DOHH2 (cell line): Measurements from ENCODE around the gene KIF5C.

ENCODE experiments used
- H3F3A ChIP-seq: fragments of 200-600 bp; sonication (generic), shearing (Covaris generic); 2 replicates; pipeline ENCODE4 v1.6.0; 2016; ENCODE audit warnings: antibody characterized with exemption, mild to moderate bottlenecking; ENCODE audit not compliant: control insufficient read depth, insufficient read depth
- H3K27ac ChIP-seq: fragments of 200-600 bp; sonication (generic); 2 replicates; pipeline ENCODE4 v1.5.1; 2014; ENCODE audit warnings: low read depth, mild to moderate bottlenecking, low read length, moderate library complexity
- H3K27me3 ChIP-seq: fragments of 200-600 bp; sonication (generic); 2 replicates; pipeline ENCODE4 v1.6.1; 2014; ENCODE audit warnings: mild to moderate bottlenecking, low read length, mixed read lengths; ENCODE audit not compliant: control insufficient read depth
- H3K36me3 ChIP-seq: fragments of 200-600 bp; sonication (generic); 2 replicates; pipeline ENCODE4 v1.6.1; 2014; ENCODE audit warnings: mild to moderate bottlenecking, low read length, moderate library complexity, mixed read lengths; ENCODE audit not compliant: control insufficient read depth
- H3K4me1 ChIP-seq: fragments of 200-600 bp; sonication (generic); 2 replicates; pipeline ENCODE4 v1.6.1; 2014; ENCODE audit warnings: mild to moderate bottlenecking, low read length, mixed read lengths; ENCODE audit not compliant: control insufficient read depth
- H3K4me2 ChIP-seq: fragments of 200-600 bp; sonication (generic); 2 replicates; pipeline ENCODE4 v1.6.0; 2014; ENCODE audit warnings: mild to moderate bottlenecking, low read length, moderate library complexity
- H3K4me3 ChIP-seq: fragments of 200-600 bp; sonication (generic); 2 replicates; pipeline ENCODE4 v1.5.1; 2014; ENCODE audit warnings: mild to moderate bottlenecking, low read length, mixed read lengths
- H3K79me2 ChIP-seq: fragments of 200-600 bp; sonication (generic); 2 replicates; pipeline ENCODE4 v1.6.1; 2014; ENCODE audit warnings: mild to moderate bottlenecking, low read length, mixed read lengths; ENCODE audit not compliant: control insufficient read depth
- H3K9me2 ChIP-seq: fragments of 200-600 bp; sonication (generic); replicated peaks from 2 replicates; pipeline ENCODE4 v1.6.1; 2014; ENCODE audit warnings: mild to moderate bottlenecking, low read length, mixed read lengths; ENCODE audit not compliant: control insufficient read depth
- H3K9me3 ChIP-seq: fragments of 200-600 bp; sonication (generic); 2 replicates; pipeline ENCODE4 v1.6.1; 2014; ENCODE audit warnings: antibody characterized with exemption, low read length, mixed read lengths; ENCODE audit not compliant: control insufficient read depth, insufficient read depth
- H4K20me1 ChIP-seq: fragments of 200-600 bp; sonication (generic); 2 replicates; pipeline ENCODE4 v1.6.0; 2014; ENCODE audit warnings: low read depth, mild to moderate bottlenecking, antibody characterized with exemption, low read length, moderate library complexity; ENCODE audit not compliant: control insufficient read depth, insufficient read depth
- EZH2phosphoT487 ChIP-seq: fragments of 200-600 bp; sonication (generic); IDR thresholded peaks from 2 replicates; pipeline ENCODE4 v1.6.1; 2017; ENCODE audit warnings: borderline replicate concordance, mild to moderate bottlenecking, antibody characterized with exemption, low read length, moderate library complexity, mixed read lengths
- TF ChIP-seq, protein P1 (sequence below): fragments of 200-600 bp; sonication (generic); IDR thresholded peaks from one replicate; pipeline ENCODE4 v1.5.1; 2014; ENCODE audit warnings: antibody characterized with exemption, mild to moderate bottlenecking, low read depth, low read length; ENCODE audit not compliant: poor library complexity, severe bottlenecking

KIF5C gene

GRCh38 chr2:148903979-148904378 is 29.0 kb downstream of the KIF5C start:
- Histone ChIP-seq H3K79me2 (no peaks in the 10 kb centered on the region), H3F3A (no peaks in the 10 kb centered on the region; the same call in 1 of the 2 replicates)
- TF ChIP-seq, protein P1, sequence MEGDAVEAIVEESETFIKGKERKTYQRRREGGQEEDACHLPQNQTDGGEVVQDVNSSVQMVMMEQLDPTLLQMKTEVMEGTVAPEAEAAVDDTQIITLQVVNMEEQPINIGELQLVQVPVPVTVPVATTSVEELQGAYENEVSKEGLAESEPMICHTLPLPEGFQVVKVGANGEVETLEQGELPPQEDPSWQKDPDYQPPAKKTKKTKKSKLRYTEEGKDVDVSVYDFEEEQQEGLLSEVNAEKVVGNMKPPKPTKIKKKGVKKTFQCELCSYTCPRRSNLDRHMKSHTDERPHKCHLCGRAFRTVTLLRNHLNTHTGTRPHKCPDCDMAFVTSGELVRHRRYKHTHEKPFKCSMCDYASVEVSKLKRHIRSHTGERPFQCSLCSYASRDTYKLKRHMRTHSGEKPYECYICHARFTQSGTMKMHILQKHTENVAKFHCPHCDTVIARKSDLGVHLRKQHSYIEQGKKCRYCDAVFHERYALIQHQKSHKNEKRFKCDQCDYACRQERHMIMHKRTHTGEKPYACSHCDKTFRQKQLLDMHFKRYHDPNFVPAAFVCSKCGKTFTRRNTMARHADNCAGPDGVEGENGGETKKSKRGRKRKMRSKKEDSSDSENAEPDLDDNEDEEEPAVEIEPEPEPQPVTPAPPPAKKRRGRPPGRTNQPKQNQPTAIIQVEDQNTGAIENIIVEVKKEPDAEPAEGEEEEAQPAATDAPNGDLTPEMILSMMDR = no peak
- no peak for TF ChIP-seq EZH2phosphoT487

GRCh38 chr2:148906124-148906523 is 31.1 kb downstream of the KIF5C start:
- H3K79me2 ChIP-seq = no peaks in the 10 kb centered on the region
- H3K4me1 ChIP-seq = peaks cover 24% of the 10 kb centered on the region
- no peaks in the 10 kb centered on the region for H3K27me3 ChIP-seq
- no peak overlapping the region for H3K4me3 ChIP-seq
- H4K20me1 ChIP-seq = no peaks in the 10 kb centered on the region
- H3K9me3 ChIP-seq = no peaks in the 10 kb centered on the region; the same call in 1 of the 2 replicates
- no peaks in the 10 kb centered on the region for H3K36me3 ChIP-seq
- H3K4me2 ChIP-seq = no peak overlapping the region
- no peak for TF ChIP-seq EZH2phosphoT487
- no peaks in the 10 kb centered on the region; the same call in 1 of the 2 replicates for H3F3A ChIP-seq
- no peak overlapping the region for H3K27ac ChIP-seq
- H3K9me2 ChIP-seq = no peaks in the 10 kb centered on the region

More at GRCh38 chr2:148903979-148904378, 29.0 kb downstream of the KIF5C start:
- Histone ChIP-seq H3K9me3 (no peaks in the 10 kb centered on the region; the same call in 1 of the 2 replicates), H3K4me3 (no peak overlapping the region), H3K27me3 (no peaks in the 10 kb centered on the region), H3K9me2 (no peaks in the 10 kb centered on the region), H4K20me1 (no peaks in the 10 kb centered on the region), H3K27ac (no peak overlapping the region), H3K4me2 (no peak overlapping the region), H3K36me3 (no peaks in the 10 kb centered on the region), H3K4me1 (peaks cover 35% of the 10 kb centered on the region)

GRCh38 chr2:148907085-148907785 is 32.2 kb downstream of the KIF5C start:
- TF ChIP-seq, protein P1 = no peak
- no peak for TF ChIP-seq EZH2phosphoT487
- H3K4me2 ChIP-seq = peak overlapping the region; percentile 52
- no peaks in the 10 kb centered on the region for H3K9me2 ChIP-seq

DNA sequence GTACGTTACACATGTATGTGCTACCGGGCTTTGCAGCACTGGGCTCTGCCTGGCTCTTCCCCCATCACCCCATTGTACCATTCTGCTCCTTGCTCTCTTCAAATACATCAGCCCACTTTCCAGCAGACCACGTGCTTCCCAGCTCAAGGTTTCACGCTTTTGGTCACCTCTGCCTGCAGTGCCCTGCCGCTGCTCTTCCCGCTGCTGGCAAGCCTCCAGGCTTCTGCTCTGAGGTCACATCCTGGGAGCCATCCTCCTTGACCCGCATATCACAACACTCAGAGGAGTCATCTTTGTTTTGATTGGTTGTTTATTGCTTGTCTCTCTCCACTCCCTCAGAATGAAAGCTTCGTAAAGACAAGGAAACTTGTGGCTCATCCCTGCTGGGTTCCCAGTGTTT is 34.1 kb downstream of the KIF5C start:
- H3K4me3 ChIP-seq = no peak overlapping the region
- H4K20me1 ChIP-seq = no peaks in the 10 kb centered on the region
- no peaks in the 10 kb centered on the region; the same call in 1 of the 2 replicates for H3K9me3 ChIP-seq
- no peaks in the 10 kb centered on the region for H3K79me2 ChIP-seq
- no peak overlapping the region for H3K4me2 ChIP-seq
- no peaks in the 10 kb centered on the region for H3K36me3 ChIP-seq
- TF ChIP-seq EZH2phosphoT487 = no peak
- TF ChIP-seq, protein P1 = no peak
- no peaks in the 10 kb centered on the region for H3K9me2 ChIP-seq
- no peak overlapping the region for H3K27ac ChIP-seq
- peaks cover 18% of the 10 kb centered on the region for H3K4me1 ChIP-seq
- no peaks in the 10 kb centered on the region; the same call in 1 of the 2 replicates for H3F3A ChIP-seq
- H3K27me3 ChIP-seq = no peaks in the 10 kb centered on the region

More at GRCh38 chr2:148907085-148907785, 32.2 kb downstream of the KIF5C start:
- no peaks in the 10 kb centered on the region; the same call in 1 of the 2 replicates for H3K9me3 ChIP-seq
- no peaks in the 10 kb centered on the region for H3K79me2 ChIP-seq
- peaks cover 18% of the 10 kb centered on the region for H3K4me1 ChIP-seq
- no peaks in the 10 kb centered on the region for H3K27me3 ChIP-seq
- H3K27ac ChIP-seq = peak overlapping the region; percentile 47
- no peaks in the 10 kb centered on the region for H4K20me1 ChIP-seq
- H3F3A ChIP-seq = no peaks in the 10 kb centered on the region; the same call in 1 of the 2 replicates
- H3K36me3 ChIP-seq = no peaks in the 10 kb centered on the region
- H3K4me3 ChIP-seq = peak overlapping the region; percentile 29; the same call in 1 of the 2 replicates
